ENCODE results near the gene EML6.

The EML6 gene

GRCh38 chr2:54760310-54760709 is 36.8 kb downstream of the EML6 start:
- DNase-seq, result no peak

- DNase-seq, result no peak
These were observed 40.3 kb downstream of the EML6 start for GRCh38 chr2:54763636-54764291.

GRCh38 chr2:54767921-54768320 is 44.5 kb downstream of the EML6 start:
- no peak for DNase-seq

GRCh38 chr2:54768772-54769428 is 45.4 kb downstream of the EML6 start:
- no peak for DNase-seq

GRCh38 chr2:54770211-54770610 is 46.7 kb downstream of the EML6 start:
- DNase-seq, result no peak

- no peak for DNase-seq
These were observed 47.2 kb downstream of the EML6 start for GRCh38 chr2:54770676-54771075.

- DNase-seq, result no peak
These were observed 47.9 kb downstream of the EML6 start for GRCh38 chr2:54771166-54771885.

- no peak for DNase-seq
These were observed 48.6 kb downstream of the EML6 start for GRCh38 chr2:54772110-54772509.

GRCh38 chr2:54772531-54772930 is 49.1 kb downstream of the EML6 start:
- no peak for DNase-seq

GRCh38 chr2:54773233-54773632 is 49.8 kb downstream of the EML6 start:
- DNase-seq, result no peak

GRCh38 chr2:54773838-54774237 is 50.4 kb downstream of the EML6 start:
- no peak for DNase-seq

- DNase-seq, result no peak
These were observed 52.2 kb downstream of the EML6 start for GRCh38 chr2:54775710-54776109.

GRCh38 chr2:54776494-54776893 is 53.0 kb downstream of the EML6 start:
- DNase-seq, result no peak

- DNase-seq, result no peak
These were observed 59.9 kb downstream of the EML6 start for GRCh38 chr2:54783349-54783748.

- no peak for DNase-seq
These were observed 63.8 kb downstream of the EML6 start for GRCh38 chr2:54787270-54787669.

- DNase-seq, result no peak
These were observed 64.4 kb downstream of the EML6 start for GRCh38 chr2:54787755-54788366.

GRCh38 chr2:54789878-54790277 is 66.4 kb downstream of the EML6 start:
- DNase-seq, result no peak

GRCh38 chr2:54791831-54792230 is 68.4 kb downstream of the EML6 start:
- no peak for DNase-seq

GRCh38 chr2:54797307-54797706 is 73.8 kb downstream of the EML6 start:
- no peak for DNase-seq

GRCh38 chr2:54801352-54801751 is 77.9 kb downstream of the EML6 start:
- DNase-seq, result no peak

- DNase-seq, result no peak
These were observed 80.6 kb downstream of the EML6 start for GRCh38 chr2:54803783-54804751.

- DNase-seq, result no peak
These were observed 81.8 kb downstream of the EML6 start for GRCh38 chr2:54805255-54805654.

GRCh38 chr2:54806975-54807374 is 83.5 kb downstream of the EML6 start:
- DNase-seq, result no peak

Measured in SIG-M5 (cell line).